Central memory CD8-positive, alpha-beta T cell (primary cell): ENCODE measurements around the gene LGI4.
"Not testable (repeated sequence)": the region's sequence is repeated elsewhere in the genome, so short reads cannot be mapped to it uniquely, and the experiment has no call there.

Experiments used
- ATAC-seq: fragments of 150-1000 bp; cut with Tn5 transposase; replicated peaks from 2 replicates; pipeline ENCODE4 v1.10.0; 2022; ENCODE audit warnings: mild to moderate bottlenecking, moderate FRiP score, moderate number of reproducible peaks; ENCODE audit not compliant: poor library complexity, severe bottlenecking; ENCODE audit errors: extremely low read depth
- DNase-seq, 2 donors: peaks; one replicate each; pipeline ENCODE4 v3.0.0; 2021; ENCODE audit warnings: low spot score in 2 of 2
- H3K27ac Mint-ChIP-seq: one replicate; pipeline ENCODE4 v1.8.0; 2022; ENCODE audit warnings: low read depth, mild to moderate bottlenecking, moderate library complexity, mixed read lengths
- H3K27me3 Mint-ChIP-seq: one replicate; pipeline ENCODE4 v1.8.0; 2022; ENCODE audit warnings: mixed read lengths
- H3K36me3 Mint-ChIP-seq: one replicate; pipeline ENCODE4 v1.8.0; 2022; ENCODE audit warnings: mild to moderate bottlenecking, moderate library complexity, mixed read lengths; ENCODE audit not compliant: insufficient read depth
- H3K4me1 Mint-ChIP-seq: one replicate; pipeline ENCODE4 v1.8.0; 2022; ENCODE audit warnings: mixed read lengths
- H3K4me3 Mint-ChIP-seq: one replicate; pipeline ENCODE4 v1.8.0; 2022; ENCODE audit warnings: mild to moderate bottlenecking, moderate library complexity, mixed read lengths
- H3K9me3 Mint-ChIP-seq: one replicate; pipeline ENCODE4 v1.8.0; 2022; ENCODE audit warnings: mixed read lengths

LGI4 gene

DNA sequence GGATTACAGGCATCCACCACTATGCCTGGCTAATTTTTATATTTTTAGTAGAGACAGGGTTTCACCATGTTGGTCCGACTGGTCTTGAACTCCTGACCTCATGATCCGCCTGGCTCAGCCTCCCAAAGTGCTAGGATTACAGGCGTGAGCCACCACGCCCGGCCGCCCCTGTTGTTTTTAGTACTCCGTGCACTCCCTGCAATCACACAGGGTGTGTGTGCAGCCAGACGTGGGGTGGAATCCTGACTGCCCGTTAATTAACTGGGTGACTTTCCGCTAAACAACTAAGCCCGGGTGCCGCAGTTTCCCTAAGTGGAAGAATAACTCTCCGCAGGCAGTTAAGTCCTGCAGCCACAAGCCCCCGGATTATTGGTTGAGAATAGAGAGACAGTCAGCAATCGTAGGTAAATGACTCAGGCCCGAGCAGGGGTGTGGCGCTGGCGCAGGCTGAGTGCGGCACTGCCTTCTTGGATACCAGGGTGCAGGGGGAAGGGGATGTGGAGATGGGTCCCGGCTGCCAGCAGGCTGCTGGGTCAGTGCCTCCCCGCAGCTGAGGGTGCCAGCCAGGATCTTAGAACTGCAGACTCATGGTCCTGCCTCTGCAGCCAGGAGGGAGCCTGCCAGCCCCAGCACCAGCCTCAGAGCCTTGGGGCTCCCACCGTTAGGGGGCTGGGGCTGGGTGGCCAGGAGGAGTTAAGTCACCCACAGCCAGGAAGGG is 25.3 kb downstream of the LGI4 start:
- Mint-ChIP-seq H3K4me3 (no peak overlapping the region), H3K27ac (peak overlapping the region; percentile 26), H3K36me3 (peaks cover 3% of the 10 kb centered on the region), H3K27me3 (peaks cover 10% of the 10 kb centered on the region), H3K9me3 (no peaks in the 10 kb centered on the region), H3K4me1 (peaks cover 3% of the 10 kb centered on the region)
- DNase-seq = no peak
- no peak for ATAC-seq

DNA sequence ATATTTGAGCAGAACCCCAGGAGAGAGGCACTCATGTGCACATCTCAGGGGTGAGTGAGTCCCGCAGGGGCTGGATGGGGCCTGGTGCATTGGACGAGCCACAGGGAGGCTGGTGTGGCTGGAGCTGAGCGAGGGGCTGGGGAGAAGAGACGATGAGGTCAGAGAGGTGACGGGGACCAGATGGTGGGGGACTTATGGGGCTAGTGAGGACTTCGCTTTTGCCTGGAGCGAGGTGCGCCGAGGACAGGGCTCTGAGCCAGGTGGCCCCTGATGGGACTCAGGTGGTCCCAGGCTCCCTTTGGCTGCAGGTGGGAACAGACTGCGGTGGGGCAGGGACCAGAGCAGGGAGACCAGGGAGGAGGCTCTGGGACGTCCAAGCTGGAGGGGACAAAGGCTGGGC is 26.1 kb downstream of the LGI4 start:
- ATAC-seq = no peak
- no peaks in the 10 kb centered on the region for H3K9me3 Mint-ChIP-seq
- H3K27ac Mint-ChIP-seq = peak overlapping the region; percentile 45

DNA sequence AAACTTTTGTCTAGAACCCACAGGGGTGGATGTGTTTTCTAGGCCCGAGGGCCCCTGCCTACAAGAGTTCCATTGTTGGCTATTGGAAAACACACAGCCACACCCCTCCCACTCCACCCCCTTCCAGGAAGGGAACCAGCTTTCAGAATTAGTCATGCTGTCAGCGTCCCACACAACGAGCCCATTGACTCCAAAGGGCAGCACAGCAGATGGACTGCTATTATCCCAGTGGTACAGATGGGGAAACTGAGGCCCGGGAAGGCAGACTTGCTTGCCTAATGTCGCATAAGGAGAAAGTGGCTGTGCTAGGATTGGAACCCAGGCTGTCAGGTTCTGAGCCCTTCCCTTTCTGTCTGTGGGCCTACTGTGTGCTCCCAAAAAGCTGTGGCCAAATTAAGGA is 27.3 kb downstream of the LGI4 start:
- no peak overlapping the region for H3K27ac Mint-ChIP-seq
- H3K9me3 Mint-ChIP-seq = no peaks in the 10 kb centered on the region
- ATAC-seq (no peak), DNase-seq (no peak)
- peaks cover 3% of the 10 kb centered on the region for H3K36me3 Mint-ChIP-seq
- H3K4me3 Mint-ChIP-seq = no peak overlapping the region
- H3K4me1 Mint-ChIP-seq = no peaks in the 10 kb centered on the region
- H3K27me3 Mint-ChIP-seq = peaks cover 10% of the 10 kb centered on the region

More for the DNA sequence above, 26.1 kb downstream of the LGI4 start:
- H3K36me3 Mint-ChIP-seq = peaks cover 3% of the 10 kb centered on the region
- H3K4me1 Mint-ChIP-seq = no peaks in the 10 kb centered on the region
- H3K4me3 Mint-ChIP-seq = no peak overlapping the region
- DNase-seq = no peak
- H3K27me3 Mint-ChIP-seq = peaks cover 10% of the 10 kb centered on the region

DNA sequence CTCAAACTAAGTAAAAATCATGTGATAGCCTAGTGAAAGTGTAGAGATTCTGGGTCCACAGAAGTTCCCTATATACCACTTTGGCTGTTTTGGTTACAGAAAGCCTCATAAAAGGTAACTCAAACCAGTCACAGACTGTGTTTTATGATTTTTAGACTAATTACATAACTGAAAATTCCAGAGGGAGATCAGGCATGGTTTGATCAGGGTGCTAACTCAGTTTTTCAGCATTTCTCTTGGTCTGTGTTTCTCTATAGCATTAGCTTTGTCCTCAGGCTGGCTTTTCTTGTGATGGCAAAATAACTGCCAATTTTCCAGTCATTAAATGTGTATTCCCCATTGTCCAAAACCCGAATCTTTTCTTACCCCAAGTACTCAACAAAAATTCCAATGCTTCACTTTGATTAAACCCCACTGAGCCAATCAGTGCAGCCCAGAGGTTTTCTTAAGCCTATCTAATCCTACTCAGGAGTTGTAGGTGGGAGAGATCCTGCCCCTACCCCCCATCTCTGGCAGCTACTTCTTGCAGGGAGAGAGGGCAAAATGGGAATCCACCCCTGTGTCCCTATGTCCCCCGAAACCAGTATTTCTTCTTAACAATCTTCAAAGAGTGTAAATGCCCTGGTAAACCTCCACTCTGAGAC is 27.8 kb downstream of the LGI4 start:
- peaks cover 3% of the 10 kb centered on the region for H3K36me3 Mint-ChIP-seq
- ATAC-seq = no peak

DNA sequence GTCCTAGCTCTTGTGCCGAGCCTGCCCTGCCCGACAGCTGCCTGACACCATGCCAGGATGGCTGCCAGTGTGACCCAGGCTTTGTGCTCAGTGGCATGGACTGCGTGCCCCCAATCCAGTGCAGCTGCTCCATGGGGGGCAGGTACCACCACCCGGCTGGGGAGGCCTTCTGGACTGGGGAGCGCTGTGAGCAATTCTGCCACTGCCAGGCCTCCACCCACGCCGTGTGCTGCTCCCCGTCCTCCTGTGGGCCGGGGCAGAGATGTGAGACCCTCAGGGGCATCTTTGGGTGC is 28.6 kb downstream of the LGI4 start:
- H3K9me3 Mint-ChIP-seq = no peaks in the 10 kb centered on the region

More for the DNA sequence above, 27.8 kb downstream of the LGI4 start:
- no peak for DNase-seq
- Mint-ChIP-seq H3K4me1 (no peaks in the 10 kb centered on the region), H3K4me3 (no peak overlapping the region), H3K27ac (no peak overlapping the region), H3K27me3 (peaks cover 6% of the 10 kb centered on the region), H3K9me3 (no peaks in the 10 kb centered on the region)

DNA sequence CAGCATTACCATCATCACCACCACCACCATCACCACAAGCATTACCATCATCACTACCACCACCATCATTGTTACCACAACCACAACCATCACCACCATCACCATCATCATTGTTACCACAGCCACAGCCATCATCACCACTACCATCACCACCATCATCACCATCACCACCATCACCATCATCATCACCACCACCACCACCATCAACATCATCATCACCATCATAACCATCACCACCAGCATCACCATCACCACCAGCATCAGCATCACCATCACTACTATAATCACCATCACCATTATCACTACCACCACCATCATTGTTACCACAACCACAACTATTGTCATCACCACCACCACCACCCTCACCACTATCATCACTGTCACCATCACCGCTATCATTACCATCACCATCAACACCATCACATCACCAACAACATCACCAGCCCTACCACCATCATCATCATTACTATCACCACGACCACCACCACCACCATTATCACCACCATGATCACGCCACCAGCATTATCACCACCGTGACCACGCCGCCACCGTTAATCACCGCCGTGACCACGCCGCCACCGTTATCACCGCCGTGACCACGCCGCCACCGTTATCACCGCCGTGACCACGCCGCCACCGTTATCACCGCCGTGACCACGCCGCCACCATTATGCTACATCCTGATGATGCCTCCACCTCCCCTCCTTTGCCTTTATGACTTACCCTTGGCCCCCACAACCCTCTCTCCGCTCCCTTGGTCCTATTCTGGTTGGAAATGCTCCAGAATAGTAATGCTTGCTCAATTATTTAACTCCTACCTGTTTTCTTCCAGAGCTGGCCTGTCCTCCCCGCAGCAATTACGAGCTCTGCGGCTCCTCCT is 29.2 kb downstream of the LGI4 start:
- DNase-seq (no peak), ATAC-seq (no peak)
- no peaks in the 10 kb centered on the region for H3K27me3 Mint-ChIP-seq
- no peaks in the 10 kb centered on the region for H3K9me3 Mint-ChIP-seq
- no peak overlapping the region for H3K4me3 Mint-ChIP-seq
- peaks cover 3% of the 10 kb centered on the region for H3K36me3 Mint-ChIP-seq
- no peaks in the 10 kb centered on the region for H3K4me1 Mint-ChIP-seq
- no peak overlapping the region for H3K27ac Mint-ChIP-seq

More for the DNA sequence above, 28.6 kb downstream of the LGI4 start:
- DNase-seq (no peak), ATAC-seq (no peak)
- Mint-ChIP-seq H3K4me1 (no peaks in the 10 kb centered on the region), H3K27me3 (no peaks in the 10 kb centered on the region), H3K4me3 (no peak overlapping the region), H3K27ac (no peak overlapping the region), H3K36me3 (peaks cover 3% of the 10 kb centered on the region)

DNA sequence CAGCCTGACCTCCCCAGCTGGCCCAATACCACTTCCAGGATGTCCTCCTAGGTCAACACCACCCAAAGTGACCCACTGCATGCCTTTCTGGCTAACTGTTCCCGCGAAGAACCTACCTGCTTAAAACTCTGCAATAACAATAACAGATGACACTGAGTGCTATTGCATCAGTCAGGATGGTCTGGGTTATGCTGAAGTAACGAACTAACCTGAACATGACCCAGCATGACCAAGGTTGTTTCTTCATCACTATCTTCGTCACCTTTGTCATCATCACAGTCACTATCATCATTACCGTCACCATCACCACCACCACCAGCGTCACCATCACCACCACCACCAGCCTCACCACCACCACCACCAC is 29.8 kb downstream of the LGI4 start:
- H3K9me3 Mint-ChIP-seq = no peaks in the 10 kb centered on the region
- no peaks in the 10 kb centered on the region for H3K4me1 Mint-ChIP-seq
- no peak overlapping the region for H3K27ac Mint-ChIP-seq
- DNase-seq (no peak), ATAC-seq (no peak)
- H3K4me3 Mint-ChIP-seq = no peak overlapping the region
- no peaks in the 10 kb centered on the region for H3K27me3 Mint-ChIP-seq
- peaks cover 3% of the 10 kb centered on the region for H3K36me3 Mint-ChIP-seq

DNA sequence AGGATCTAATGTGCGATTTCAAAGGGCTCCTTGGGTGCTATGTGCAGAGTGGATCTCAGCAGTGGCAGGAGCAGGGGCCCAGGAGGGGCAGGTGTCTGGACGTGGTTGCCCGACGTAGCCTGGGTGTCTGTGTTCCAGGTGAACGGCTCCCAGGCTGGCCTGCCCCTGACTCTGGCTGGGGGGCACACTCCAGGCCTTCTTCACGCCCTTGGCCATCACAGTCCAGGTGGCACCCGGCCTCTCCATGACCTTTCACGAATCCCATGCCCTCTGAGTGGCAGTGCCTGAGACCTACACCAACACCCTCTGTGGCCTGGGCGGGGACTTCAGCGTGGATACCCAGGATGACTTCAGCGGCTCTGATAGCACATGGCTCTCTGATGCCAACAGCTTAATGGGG is 30.5 kb downstream of the LGI4 start:
- DNase-seq (no peak), ATAC-seq (no peak)
- Mint-ChIP-seq H3K4me1 (no peaks in the 10 kb centered on the region), H3K36me3 (peaks cover 3% of the 10 kb centered on the region), H3K27ac (no peak overlapping the region), H3K4me3 (no peak overlapping the region), H3K27me3 (no peaks in the 10 kb centered on the region), H3K9me3 (no peaks in the 10 kb centered on the region)

DNA sequence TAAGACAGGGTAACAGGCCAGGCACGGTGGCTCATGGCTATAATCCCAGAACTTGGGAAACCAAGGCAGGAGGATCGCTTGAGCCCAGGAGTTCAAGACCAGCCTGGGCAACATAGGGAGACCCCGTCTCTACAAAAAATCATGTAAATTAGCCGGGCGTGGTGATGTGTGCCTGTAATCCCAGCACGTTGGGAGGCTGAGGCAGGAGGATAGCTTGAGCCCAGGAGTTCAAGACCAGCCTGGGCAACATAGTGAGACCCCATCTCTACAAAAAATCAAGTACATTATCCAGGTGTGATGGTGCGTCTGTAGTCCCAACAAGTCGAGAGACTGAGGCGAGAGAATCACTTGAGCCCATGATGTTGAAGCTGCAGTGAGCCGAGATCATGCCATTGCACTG is 31.2 kb downstream of the LGI4 start:
- H3K4me3 Mint-ChIP-seq, H3K36me3 Mint-ChIP-seq, DNase-seq, H3K4me1 Mint-ChIP-seq, H3K27me3 Mint-ChIP-seq, H3K9me3 Mint-ChIP-seq, ATAC-seq: not testable (repeated sequence)
- peak overlapping the region; percentile 33 for H3K27ac Mint-ChIP-seq

DNA sequence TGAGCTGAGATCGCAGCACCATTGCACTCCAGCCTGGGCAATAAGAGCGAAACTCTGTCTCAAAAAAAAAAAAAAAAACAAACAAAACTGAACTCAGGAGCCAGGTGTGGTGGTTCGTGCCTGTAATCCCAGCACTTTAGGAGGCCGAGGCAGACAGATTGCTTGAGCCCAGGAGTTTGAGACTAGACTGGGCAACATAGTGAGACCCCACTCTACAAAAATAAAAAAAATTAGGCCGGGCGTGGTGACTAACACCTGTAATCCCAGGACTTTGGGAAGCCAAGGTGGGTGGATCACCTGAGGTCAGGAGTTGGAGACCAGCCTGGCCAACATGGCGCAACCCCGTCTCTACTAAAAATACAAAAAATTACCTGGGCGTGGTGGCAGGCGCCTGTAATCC is 32.9 kb downstream of the LGI4 start:
- not testable (repeated sequence) for H3K4me1 Mint-ChIP-seq, H3K27ac Mint-ChIP-seq, ATAC-seq, DNase-seq, H3K9me3 Mint-ChIP-seq, H3K36me3 Mint-ChIP-seq, H3K27me3 Mint-ChIP-seq, H3K4me3 Mint-ChIP-seq

DNA sequence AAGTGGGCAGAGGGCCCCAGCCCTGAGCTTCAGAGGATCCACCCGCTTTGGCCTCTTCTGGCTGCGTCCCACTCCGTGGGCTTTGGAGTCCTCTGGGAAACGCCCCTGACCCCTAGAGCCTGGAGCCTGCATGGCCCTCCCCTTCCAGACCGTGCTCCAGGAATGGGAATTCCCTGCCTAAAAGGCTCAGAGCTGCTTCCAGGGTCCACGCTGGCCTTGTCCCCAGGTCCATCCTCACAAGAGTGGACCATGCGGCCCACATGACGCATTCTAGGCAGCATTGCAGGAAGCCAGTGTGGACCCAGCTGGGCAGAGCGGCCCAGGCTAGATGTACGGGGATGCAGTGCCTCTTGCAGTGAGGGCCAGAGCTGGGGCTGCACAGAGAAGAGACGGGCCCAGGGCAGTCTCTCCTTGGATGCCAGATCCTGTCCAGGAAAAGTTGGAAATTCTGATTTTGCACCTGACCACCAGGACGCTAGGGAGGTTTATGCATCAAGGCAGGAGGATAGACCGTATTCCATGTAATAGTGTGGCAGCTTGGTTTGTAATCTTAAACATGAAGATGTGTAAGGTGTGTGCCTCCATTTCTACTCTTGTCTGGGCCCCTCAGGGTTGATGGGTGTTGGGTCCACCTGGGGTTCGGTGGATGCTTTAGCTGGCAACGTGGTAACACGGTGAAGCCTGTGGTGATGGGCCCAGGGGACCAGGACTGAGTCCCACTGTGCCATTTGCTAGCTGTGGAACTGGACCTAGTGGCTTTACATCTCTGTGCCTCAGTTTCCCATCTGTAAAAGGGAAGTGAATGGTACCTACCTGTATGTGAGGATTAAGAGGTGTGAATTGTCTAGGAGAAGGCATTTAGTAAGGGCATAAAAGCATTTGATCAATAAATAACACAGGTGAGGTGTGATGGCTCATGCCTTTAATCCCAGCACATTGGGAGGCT is 34.0 kb downstream of the LGI4 start:
- H3K9me3 Mint-ChIP-seq = no peaks in the 10 kb centered on the region
- ATAC-seq = no peak
- H3K27ac Mint-ChIP-seq = no peak overlapping the region
- H3K4me1 Mint-ChIP-seq = no peaks in the 10 kb centered on the region
- no peaks in the 10 kb centered on the region for H3K36me3 Mint-ChIP-seq
- H3K27me3 Mint-ChIP-seq = no peaks in the 10 kb centered on the region
- H3K4me3 Mint-ChIP-seq = no peak overlapping the region
- no peak for DNase-seq

DNA sequence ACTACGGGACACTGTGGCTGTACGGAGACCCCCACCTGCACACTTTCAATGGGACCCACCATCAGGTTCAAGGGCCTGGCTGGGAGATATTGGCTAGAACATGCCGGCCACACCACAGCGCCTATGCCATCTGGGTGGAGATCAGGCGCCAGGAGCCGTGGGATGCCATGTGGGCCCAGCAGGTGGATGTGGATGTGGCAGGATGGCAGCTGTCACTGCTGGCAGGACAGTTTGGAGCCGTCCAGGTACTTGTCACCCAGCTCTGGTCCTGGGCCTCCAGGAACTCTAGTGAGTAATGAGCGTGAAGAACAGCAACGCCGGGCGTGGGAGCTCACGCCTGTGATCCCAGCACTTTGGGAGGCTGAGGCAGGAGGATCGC is 35.0 kb downstream of the LGI4 start:
- no peak for DNase-seq
- H3K27ac Mint-ChIP-seq = no peak overlapping the region
- H3K4me3 Mint-ChIP-seq = no peak overlapping the region
- no peaks in the 10 kb centered on the region for H3K4me1 Mint-ChIP-seq
- H3K27me3 Mint-ChIP-seq = no peaks in the 10 kb centered on the region
- no peaks in the 10 kb centered on the region for H3K36me3 Mint-ChIP-seq
- ATAC-seq = no peak
- no peaks in the 10 kb centered on the region for H3K9me3 Mint-ChIP-seq
